ENCODE measurements around the gene GID4. TPM values are rescaled to one million over a fixed set of nuclear protein-coding genes. Genes with fewer than 3 reads are reported as not detected.

The GID4 gene
- total RNA-seq, 1 experiment from 2014 or later = 11.4 TPM

GRCh38 chr17:18018411-18018921, 20.7 kb upstream of the GID4 start:
- Mint-ChIP-seq H3K4me3 (no peak overlapping the region), H3K9me3 (no peaks in the 10 kb centered on the region)

More at GRCh38 chr17:18018411-18018921, 20.7 kb upstream of the GID4 start:
- H2AK5ac ChIP-seq (ENCODE audit: insufficient read length, low read length) = no peak overlapping the region
- H4K20me1 ChIP-seq (ENCODE audit: control insufficient read depth, insufficient read depth, insufficient read length) = no peaks in the 10 kb centered on the region
- no CpG with 5 or more reads among the region's 15 CpGs for WGBS (ENCODE audit: extremely low coverage, insufficient read length, low lambda C conversion rate)
- no peak overlapping the region for H2BK20ac ChIP-seq (ENCODE audit: low read depth, low read length, poor library complexity, severe bottlenecking)
- H3K23me2 ChIP-seq (ENCODE audit: insufficient read length, low read depth, low read length, poor library complexity, severe bottlenecking) = no peaks in the 10 kb centered on the region
- TF ChIP-seq CTCF (conservative IDR thresholded peaks at IDR 0.05) = no peak
- H2BK120ac ChIP-seq (ENCODE audit: low read depth, low read length, poor library complexity, severe bottlenecking) = no peak overlapping the region
- no peak overlapping the region for H2BK15ac ChIP-seq (ENCODE audit: low read depth, low read length)
- no peak for DNase-seq
- Mint-ChIP-seq H3K36me3 (ENCODE audit: insufficient read depth in 1 of 3, low read depth in 3 of 3) (0 out of 7 replicates have a peak, but pooled peaks cover 0 to 6% (median 4%) of the 10 kb centered on the region in 3 experiments), H3K27ac (peak overlapping the region in 1 of 3 experiments; percentile 18; a peak in 1 of 7 replicates), H3K27me3 (ENCODE audit: low read depth) (no peaks in the 10 kb centered on the region), H3K4me1 (peaks cover 7 to 10% of the 10 kb centered on the region in 2 experiments)
- no peak overlapping the region for H3K4me2 ChIP-seq (ENCODE audit: insufficient read depth, insufficient read length, low read length)
- H3K18ac ChIP-seq (ENCODE audit: insufficient read length, low read depth, low read length) = no peak overlapping the region
- H3K27ac ChIP-seq (ENCODE audit: insufficient read length, low read depth, low read length) = no peak overlapping the region
- no peak overlapping the region for H3K14ac ChIP-seq (ENCODE audit: insufficient read depth, low read length)
- no peak overlapping the region for H2AFZ ChIP-seq (ENCODE audit: low read length)
- no peak overlapping the region for H2BK12ac ChIP-seq (ENCODE audit: insufficient read length, low read depth, low read length)
- H3T11ph ChIP-seq (ENCODE audit: low read length) = no peak overlapping the region
- no peaks in the 10 kb centered on the region for H3K27me3 ChIP-seq (ENCODE audit: insufficient read depth, low read length)
- H4K8ac ChIP-seq (replicated peaks; ENCODE audit: insufficient read length, low read depth, low read length) = no peak overlapping the region
- H3K56ac ChIP-seq (ENCODE audit: insufficient read length, low read depth, low read length) = no peak overlapping the region
- H3K4me1 ChIP-seq (ENCODE audit: insufficient read depth, low read length) = no peaks in the 10 kb centered on the region
- H4K91ac ChIP-seq (ENCODE audit: insufficient read length, low read depth, low read length) = no peak overlapping the region
- no peak overlapping the region for H2BK5ac ChIP-seq (ENCODE audit: insufficient read length, low read length)
- no peaks in the 10 kb centered on the region for H3K79me2 ChIP-seq (ENCODE audit: insufficient read depth, low read length)
- H3K9me3 ChIP-seq (ENCODE audit: control insufficient read depth, low read depth, low read length) = no peaks in the 10 kb centered on the region
- H3K9ac ChIP-seq (ENCODE audit: extremely low read depth, insufficient read length, low read length) = no peak overlapping the region
- H3K4ac ChIP-seq (ENCODE audit: low read depth, low read length) = no peak overlapping the region
- no peak overlapping the region for H3K23ac ChIP-seq (ENCODE audit: insufficient read length, low read depth, low read length)
- H4K5ac ChIP-seq (ENCODE audit: insufficient read length, low read depth, low read length) = no peak overlapping the region
- no peaks in the 10 kb centered on the region for H3K79me1 ChIP-seq (ENCODE audit: insufficient read depth, low read depth, low read length, poor library complexity, severe bottlenecking)
